OCI-LY1 (cell line): Measurements from ENCODE around the gene PLD1.

ENCODE experiments used
- H2AFZ ChIP-seq: fragments of 200-600 bp; sonication (generic), shearing (Covaris generic); 2 replicates; pipeline ENCODE4 v1.6.0; 2014; ENCODE audit warnings: antibody characterized with exemption, mild to moderate bottlenecking, low read length
- H3F3A ChIP-seq: fragments of 200-600 bp; sonication (generic), shearing (Covaris generic); 2 replicates; pipeline ENCODE4 v1.6.0; 2014; ENCODE audit warnings: mild to moderate bottlenecking, antibody characterized with exemption, low read length, moderate library complexity; ENCODE audit not compliant: insufficient read depth
- H3K27ac ChIP-seq: fragments of 200-600 bp; sonication (generic); 2 replicates; pipeline ENCODE4 v1.5.1; 2014; ENCODE audit warnings: low read length, mixed run types, mild to moderate bottlenecking, low read depth; ENCODE audit not compliant: poor library complexity, severe bottlenecking
- H3K27me3 ChIP-seq: fragments of 200-600 bp; sonication (generic); 2 replicates; pipeline ENCODE4 v1.6.0; 2014; ENCODE audit warnings: antibody characterized with exemption, mild to moderate bottlenecking, low read length, moderate library complexity; ENCODE audit not compliant: insufficient read depth
- H3K36me3 ChIP-seq: fragments of 200-600 bp; sonication (generic); 2 replicates; pipeline ENCODE4 v1.6.1; 2014; ENCODE audit warnings: mild to moderate bottlenecking, antibody characterized with exemption, low read length, moderate library complexity, mixed read lengths; ENCODE audit not compliant: insufficient read depth
- H3K4me1 ChIP-seq: fragments of 200-600 bp; sonication (generic); 2 replicates; pipeline ENCODE4 v1.5.1; 2014; ENCODE audit warnings: mild to moderate bottlenecking, low read length, moderate library complexity; ENCODE audit not compliant: insufficient read depth, severe bottlenecking
- H3K4me2 ChIP-seq: fragments of 200-600 bp; sonication (generic), shearing (Covaris generic); 2 replicates; pipeline ENCODE4 v1.6.1; 2014; ENCODE audit warnings: low read length
- H3K4me3 ChIP-seq: fragments of 200-600 bp; sonication (generic); 2 replicates; pipeline ENCODE4 v1.5.1; 2014; ENCODE audit warnings: low read length, low read depth, mild to moderate bottlenecking, mixed read lengths; ENCODE audit not compliant: poor library complexity, severe bottlenecking
- H3K79me2 ChIP-seq: fragments of 200-600 bp; shearing (Covaris generic); 2 replicates; pipeline ENCODE4 v1.6.1; 2016; ENCODE audit warnings: mixed run types, low read length, mixed read lengths; ENCODE audit not compliant: insufficient read depth
- H3K9ac ChIP-seq: fragments of 200-600 bp; sonication (generic), shearing (Covaris generic); 2 replicates; pipeline ENCODE4 v1.6.1; 2014; ENCODE audit warnings: mild to moderate bottlenecking, low read length, mixed read lengths
- H3K9me2 ChIP-seq: fragments of 200-600 bp; sonication (generic), shearing (Covaris generic); 2 replicates; pipeline ENCODE4 v1.6.1; 2014; ENCODE audit warnings: low read depth, mild to moderate bottlenecking, low read length, mixed read lengths
- H3K9me3 ChIP-seq: fragments of 200-600 bp; shearing (Covaris generic); 2 replicates; pipeline ENCODE4 v1.6.1; 2014; ENCODE audit warnings: low read length, mixed read lengths
- H4K20me1 ChIP-seq: fragments of 200-600 bp; sonication (generic), shearing (Covaris generic); 2 replicates; pipeline ENCODE4 v1.6.0; 2016; ENCODE audit warnings: mild to moderate bottlenecking, low read length; ENCODE audit not compliant: insufficient read depth
- EZH2 ChIP-seq: fragments of 200-600 bp; sonication (generic), shearing (Covaris generic); IDR thresholded peaks from 2 replicates; pipeline ENCODE4 v1.8.0; 2017; ENCODE audit warnings: borderline replicate concordance, mixed run types, mild to moderate bottlenecking, antibody characterized with exemption, low read length, moderate library complexity, mixed read lengths
- TF ChIP-seq, protein P1 (sequence below): fragments of 200-600 bp; sonication (generic), shearing (Covaris generic); IDR thresholded peaks from 2 replicates; pipeline ENCODE4 v1.5.1; 2017; ENCODE audit warnings: mild to moderate bottlenecking, antibody characterized with exemption, low read length, moderate library complexity, mixed read lengths

PLD1 gene

DNA sequence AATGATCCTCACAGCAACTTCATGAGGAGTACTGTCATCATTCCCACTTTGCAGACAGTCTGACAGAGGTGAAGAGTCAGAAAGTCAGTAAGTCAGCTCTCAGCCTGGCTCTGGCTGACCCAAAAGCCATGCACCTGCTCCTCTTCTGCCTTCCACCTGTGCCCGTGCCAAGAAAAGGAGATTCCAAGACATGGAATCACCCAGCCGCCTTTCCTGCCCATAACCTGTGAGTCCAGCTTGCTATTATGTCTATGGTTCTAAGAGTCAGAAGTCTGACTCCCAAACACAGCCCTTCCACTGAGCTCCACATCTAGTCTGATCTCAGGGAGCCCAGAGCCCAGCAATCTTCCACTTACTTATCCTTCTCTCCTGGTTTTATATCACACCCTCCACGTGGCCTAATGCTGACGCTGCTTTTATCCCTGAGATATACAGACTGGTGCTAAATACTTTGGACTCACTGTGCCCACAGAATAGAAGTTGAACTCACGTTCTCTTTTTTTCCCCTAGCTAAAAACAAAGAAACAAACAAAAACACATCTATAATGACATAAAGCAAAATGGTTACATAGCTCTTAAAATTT, 66.0 kb downstream of the PLD1 start:
- Histone ChIP-seq H3K79me2 (no peaks in the 10 kb centered on the region), H2AFZ (no peak overlapping the region), H3K9me3 (no peaks in the 10 kb centered on the region)

DNA sequence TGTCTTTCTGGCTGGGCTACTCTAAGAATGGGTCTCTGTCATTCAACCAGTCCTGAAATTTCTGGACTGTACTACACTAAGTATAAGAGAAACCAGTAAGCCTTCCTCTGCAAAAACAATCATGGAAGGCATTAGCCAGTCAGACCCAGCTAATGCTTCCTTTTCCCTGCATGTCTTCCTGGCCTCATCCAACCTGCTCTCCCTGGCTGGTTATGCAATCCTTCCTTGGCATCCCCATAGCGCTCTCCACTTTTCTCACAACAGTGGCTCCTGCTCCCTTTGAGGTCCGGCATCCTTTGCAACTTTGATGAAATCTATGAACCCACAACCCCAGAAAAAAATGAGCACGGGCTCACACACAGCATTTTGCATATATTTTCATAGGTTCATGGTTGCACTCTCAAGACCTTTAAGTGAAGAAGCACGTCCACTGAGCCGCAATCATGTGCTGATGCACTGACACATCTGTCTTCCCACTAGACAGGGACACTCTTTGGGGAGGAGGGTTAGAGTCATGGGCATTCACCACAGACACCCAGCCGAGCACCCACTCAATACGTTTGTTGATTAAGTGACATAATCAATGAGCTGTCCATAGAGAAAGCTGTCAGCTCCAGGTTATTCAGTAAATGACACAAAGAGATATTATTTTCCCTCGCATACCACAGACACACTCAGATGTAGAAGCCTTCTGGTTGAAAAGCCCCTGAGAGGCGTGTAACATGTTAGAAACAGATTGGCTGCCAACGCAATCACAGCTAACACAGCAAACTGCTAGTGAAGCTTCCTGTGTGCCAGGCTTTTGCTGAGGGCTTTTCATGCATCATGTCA, 66.7 kb downstream of the PLD1 start:
- no peak overlapping the region for H2AFZ ChIP-seq
- H3K79me2 ChIP-seq, result no peaks in the 10 kb centered on the region

More for the DNA sequence above, 66.0 kb downstream of the PLD1 start:
- no peak for TF ChIP-seq EZH2
- TF ChIP-seq, protein P1, sequence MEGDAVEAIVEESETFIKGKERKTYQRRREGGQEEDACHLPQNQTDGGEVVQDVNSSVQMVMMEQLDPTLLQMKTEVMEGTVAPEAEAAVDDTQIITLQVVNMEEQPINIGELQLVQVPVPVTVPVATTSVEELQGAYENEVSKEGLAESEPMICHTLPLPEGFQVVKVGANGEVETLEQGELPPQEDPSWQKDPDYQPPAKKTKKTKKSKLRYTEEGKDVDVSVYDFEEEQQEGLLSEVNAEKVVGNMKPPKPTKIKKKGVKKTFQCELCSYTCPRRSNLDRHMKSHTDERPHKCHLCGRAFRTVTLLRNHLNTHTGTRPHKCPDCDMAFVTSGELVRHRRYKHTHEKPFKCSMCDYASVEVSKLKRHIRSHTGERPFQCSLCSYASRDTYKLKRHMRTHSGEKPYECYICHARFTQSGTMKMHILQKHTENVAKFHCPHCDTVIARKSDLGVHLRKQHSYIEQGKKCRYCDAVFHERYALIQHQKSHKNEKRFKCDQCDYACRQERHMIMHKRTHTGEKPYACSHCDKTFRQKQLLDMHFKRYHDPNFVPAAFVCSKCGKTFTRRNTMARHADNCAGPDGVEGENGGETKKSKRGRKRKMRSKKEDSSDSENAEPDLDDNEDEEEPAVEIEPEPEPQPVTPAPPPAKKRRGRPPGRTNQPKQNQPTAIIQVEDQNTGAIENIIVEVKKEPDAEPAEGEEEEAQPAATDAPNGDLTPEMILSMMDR, result no peak
- H3K4me2 ChIP-seq, result no peak overlapping the region
- H4K20me1 ChIP-seq, result no peaks in the 10 kb centered on the region
- no peaks in the 10 kb centered on the region; the same call in 1 of the 2 replicates for H3K27me3 ChIP-seq
- no peaks in the 10 kb centered on the region for H3K36me3 ChIP-seq
- no peak overlapping the region for H3K27ac ChIP-seq
- no peak overlapping the region for H3K4me3 ChIP-seq
- H3K9ac ChIP-seq, result no peak overlapping the region
- H3F3A ChIP-seq, result no peaks in the 10 kb centered on the region
- no peaks in the 10 kb centered on the region for H3K4me1 ChIP-seq
- H3K9me2 ChIP-seq, result no peaks in the 10 kb centered on the region

DNA sequence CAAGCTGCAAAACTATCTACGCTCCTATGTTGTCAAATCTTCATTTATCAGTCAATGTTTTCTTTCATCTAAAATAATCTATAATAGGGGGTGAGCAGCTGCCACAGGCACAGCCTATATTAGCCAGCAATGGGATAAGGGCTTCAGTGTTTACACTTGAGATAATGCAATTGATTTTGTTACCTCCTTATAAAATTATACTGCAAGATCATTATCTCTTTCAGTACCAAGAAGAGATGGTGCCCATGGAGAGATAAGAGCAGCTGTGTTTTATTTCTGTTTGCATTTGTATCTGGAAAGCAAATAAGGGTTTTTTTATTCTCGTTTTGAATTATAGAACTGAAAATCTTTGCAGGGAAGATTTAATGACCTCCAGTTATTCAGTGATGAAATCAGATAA, 68.9 kb downstream of the PLD1 start:
- Histone ChIP-seq H3K4me1 (no peaks in the 10 kb centered on the region), H3K4me2 (no peak overlapping the region), H4K20me1 (no peaks in the 10 kb centered on the region), H3K79me2 (no peaks in the 10 kb centered on the region), H3K27me3 (no peaks in the 10 kb centered on the region; the same call in 1 of the 2 replicates), H3K9me2 (no peaks in the 10 kb centered on the region), H3K36me3 (no peaks in the 10 kb centered on the region), H3F3A (no peaks in the 10 kb centered on the region), H3K9me3 (no peaks in the 10 kb centered on the region), H3K4me3 (no peak overlapping the region), H3K9ac (no peak overlapping the region), H3K27ac (no peak overlapping the region), H2AFZ (no peak overlapping the region)
- TF ChIP-seq, protein P1, result no peak
- no peak for TF ChIP-seq EZH2

More for the DNA sequence above, 66.7 kb downstream of the PLD1 start:
- Histone ChIP-seq H3K27ac (no peak overlapping the region), H4K20me1 (no peaks in the 10 kb centered on the region), H3K36me3 (no peaks in the 10 kb centered on the region), H3K9me3 (no peaks in the 10 kb centered on the region), H3K4me2 (no peak overlapping the region), H3F3A (no peaks in the 10 kb centered on the region), H3K27me3 (no peaks in the 10 kb centered on the region; the same call in 1 of the 2 replicates), H3K4me1 (no peaks in the 10 kb centered on the region), H3K9ac (no peak overlapping the region), H3K4me3 (no peak overlapping the region), H3K9me2 (no peaks in the 10 kb centered on the region)
- no peak for TF ChIP-seq EZH2
- TF ChIP-seq, protein P1, result no peak
